GM19372 (cell line): Measurements from ENCODE around the gene MLF1.
"Not testable (repeated sequence)": the region's sequence is repeated elsewhere in the genome, so short reads cannot be mapped to it uniquely, and the experiment has no call there.

Experiments used
- ATAC-seq: cut with Tn5 transposase; IDR thresholded peaks from one replicate; pipeline ENCODE4 v1.9.1; 2021; ENCODE audit warnings: mild to moderate bottlenecking, low read depth, moderate library complexity; ENCODE audit not compliant: unreplicated experiment

The MLF1 gene, protein sequence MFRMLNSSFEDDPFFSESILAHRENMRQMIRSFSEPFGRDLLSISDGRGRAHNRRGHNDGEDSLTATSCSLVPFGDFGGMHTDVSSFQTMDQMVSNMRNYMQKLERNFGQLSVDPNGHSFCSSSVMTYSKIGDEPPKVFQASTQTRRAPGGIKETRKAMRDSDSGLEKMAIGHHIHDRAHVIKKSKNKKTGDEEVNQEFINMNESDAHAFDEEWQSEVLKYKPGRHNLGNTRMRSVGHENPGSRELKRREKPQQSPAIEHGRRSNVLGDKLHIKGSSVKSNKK

DNA sequence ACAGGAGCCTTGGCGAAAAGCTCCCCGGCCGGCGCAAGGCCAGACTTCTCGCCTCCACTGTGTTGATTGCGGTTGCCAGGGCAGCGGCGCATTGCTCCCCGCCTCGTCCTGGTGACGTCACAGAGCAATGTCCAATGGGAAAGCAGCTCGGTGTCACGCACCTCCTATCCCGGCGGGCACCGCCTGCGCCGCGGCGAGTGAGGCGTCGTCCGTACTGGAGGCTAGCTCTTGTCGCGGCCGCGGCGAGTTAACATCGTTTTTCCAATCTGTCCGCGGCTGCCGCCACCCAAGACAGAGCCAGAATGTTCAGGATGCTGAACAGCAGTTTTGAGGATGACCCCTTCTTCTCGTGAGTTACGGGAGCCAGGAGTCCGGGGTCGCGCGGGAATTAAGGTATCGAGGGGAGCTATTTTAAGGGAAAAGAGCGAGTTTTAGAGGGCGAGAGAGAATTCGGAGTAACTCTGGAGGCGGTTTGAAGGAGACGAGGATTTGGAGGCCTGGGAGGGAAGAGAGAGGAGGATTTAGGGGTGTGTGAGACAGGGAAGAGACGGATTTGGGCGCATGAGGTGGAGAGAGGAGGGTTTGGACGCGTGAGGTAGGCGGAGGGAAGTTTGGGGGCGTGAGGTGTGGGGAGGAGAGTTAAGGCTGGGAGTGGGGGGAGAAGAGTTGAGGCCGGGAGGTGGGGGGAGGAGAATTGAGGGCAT, at the start of gene MLF1:
Gene MLF1 (plus strand): TSS at position 196 of the 704 bp plus-strand sequence. CDS start 107 bp downstream, at position 303.
- peak; percentile 100 for ATAC-seq

DNA sequence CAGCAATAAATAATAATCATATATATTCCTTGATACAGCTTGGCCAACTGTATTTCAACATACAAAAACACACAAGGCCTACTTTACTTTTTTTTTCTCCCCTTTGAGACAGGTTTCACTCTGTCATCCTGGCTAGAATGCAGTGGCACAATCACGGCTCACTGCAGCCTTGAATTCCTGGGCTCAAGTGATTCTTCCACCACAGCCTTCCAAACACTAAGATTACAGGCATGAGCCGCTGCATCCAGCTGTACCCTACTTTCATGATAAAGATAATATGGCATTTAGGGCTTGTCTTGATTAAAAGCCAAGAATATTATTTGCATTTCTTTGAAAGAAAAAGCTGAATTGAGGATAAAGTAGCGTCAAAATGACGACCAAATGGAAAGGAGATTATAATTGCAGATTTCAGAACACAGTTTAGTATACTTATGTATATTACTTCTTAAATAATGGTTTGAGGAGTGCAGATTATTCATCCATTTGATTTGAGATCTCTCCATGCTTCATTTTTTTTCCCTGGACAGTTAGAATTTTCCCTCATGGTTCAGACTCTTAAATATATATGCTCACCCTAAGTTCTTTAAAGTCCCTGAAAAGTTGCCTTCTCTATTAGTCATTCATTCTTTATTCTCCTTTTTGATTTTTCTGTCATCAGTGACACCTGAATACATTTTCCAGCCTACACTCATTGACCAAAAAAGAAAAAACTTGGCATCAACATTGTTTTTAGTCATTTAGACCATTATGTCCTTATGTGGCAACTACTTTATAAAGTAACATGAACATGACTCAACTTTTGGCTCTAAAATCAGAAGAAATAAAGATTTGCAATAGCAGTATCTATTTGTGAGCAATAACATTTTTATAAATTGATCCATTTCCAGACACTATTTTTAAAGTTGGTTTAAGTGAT, 48.5 kb upstream of the MLF1 start:
- no peak for ATAC-seq

DNA sequence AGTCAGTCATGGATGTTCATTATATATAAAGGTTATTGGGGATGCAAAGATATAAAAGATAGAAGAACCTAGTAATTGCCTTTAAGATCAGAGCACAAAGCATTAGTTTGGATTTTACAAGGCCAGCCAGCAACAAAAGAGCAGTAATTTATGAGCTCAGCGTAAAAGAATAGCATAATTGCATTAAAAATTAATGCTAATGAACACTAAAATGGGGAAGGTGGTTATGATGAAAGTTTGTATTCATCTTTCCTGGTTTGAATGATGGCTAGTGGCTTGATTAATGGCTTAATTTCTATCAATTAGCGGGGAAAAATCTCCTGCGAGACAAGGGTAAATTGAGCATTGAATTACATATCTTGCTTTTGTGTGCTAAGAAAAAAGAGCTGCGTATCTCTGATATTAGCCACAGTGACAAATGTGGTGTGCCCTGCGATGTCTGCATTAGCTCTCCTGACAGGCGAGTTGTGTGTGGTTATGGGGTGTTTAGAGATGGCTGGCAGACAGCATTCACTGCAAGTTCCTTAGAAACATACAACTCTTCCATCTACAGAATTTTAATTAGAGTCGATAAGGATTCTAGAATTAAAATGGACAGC, 42.8 kb upstream of the MLF1 start:
- no peak for ATAC-seq

DNA sequence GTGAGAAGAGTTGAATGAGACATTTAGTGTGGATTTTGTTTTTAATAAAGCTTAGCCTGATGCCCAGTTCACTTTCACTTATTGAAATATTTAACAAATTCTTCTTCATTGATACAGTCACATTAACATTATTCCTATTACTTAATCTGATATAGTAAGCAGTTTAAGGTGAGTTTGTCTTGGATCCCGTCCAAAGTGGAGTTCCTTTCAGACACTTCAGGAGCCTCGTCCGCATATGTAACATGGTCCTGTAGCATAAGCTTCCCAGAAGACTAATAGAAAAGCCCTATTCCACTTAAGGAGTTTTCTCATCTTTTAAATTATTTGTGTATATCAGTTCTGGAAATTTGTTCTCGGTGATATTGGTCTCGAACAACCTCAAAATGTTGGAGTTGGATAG, 39.7 kb upstream of the MLF1 start:
- no peak for ATAC-seq

DNA sequence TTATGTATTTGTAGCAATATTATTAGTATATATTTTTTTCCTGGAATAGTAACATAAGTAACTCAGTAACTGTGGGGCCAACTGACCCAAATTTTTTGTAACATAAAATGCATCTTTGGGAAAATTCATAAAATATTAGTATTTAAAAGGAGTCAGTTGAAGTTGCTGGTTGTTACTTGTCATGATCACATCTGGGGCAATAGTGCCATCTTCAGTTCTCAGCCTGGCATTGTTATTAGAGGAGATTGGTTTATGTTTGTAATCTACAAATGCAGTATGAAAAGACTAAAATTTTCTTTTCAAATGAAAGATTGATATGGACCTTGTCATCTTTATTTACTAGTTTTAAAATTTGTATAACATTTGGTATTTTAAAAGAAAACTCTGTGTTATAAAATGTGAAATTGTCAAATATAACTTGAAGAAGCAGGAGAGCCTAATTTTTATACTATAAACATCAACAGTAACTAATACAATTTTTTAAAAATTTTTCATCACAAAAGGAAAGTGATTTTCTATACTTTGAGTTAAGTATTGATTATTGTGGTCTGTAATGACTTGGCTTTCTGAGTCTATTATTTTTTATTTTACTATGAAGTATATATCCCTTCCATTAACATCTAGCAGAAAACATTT, 38.8 kb upstream of the MLF1 start:
- ATAC-seq: no peak

DNA sequence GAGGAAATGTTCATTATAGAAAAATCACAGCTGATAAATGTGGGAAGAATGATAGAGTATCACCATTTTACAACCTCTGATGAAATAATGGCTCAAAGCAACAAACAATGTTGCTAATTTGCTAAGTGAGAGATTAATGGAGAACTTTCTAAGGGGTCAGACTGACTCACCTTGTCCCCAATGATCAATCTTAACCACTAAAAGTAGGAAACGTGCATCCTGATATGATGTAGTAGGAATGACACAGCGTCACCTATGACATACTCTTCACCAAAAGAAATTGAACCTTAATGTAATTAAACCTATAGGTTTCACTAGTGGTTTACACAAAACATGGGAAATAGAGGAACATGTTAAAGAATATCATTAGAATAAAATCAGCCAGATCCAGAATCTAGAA, 35.1 kb upstream of the MLF1 start:
- ATAC-seq: no peak

DNA sequence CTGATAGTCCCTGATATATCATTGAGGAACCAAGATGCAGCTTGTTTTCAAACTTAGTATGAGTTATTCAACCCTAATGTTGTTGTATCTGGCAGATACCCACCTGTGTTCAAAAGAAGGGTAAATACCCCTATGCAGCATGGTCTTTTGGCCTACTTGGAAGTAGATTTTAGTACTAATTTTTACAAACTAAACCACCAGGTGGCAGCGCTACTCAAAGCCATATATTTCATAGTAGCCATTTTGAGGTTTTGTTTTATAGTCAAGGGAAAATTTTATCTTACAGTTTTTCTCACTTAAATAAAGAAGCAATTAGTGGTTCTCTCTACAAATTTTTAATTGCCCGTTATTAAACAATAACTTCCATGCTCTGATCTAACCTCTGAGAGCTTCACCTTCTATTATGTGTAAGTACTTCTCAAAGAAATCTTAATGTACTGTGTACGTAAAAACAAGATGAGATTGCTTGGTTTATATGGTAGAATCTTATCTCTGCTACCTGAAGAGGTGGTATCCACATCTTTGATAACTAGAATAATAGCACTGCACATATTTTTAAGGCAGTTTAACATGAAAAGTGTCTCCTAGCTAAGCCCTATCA, 31.5 kb upstream of the MLF1 start:
- ATAC-seq: peak; percentile 74

DNA sequence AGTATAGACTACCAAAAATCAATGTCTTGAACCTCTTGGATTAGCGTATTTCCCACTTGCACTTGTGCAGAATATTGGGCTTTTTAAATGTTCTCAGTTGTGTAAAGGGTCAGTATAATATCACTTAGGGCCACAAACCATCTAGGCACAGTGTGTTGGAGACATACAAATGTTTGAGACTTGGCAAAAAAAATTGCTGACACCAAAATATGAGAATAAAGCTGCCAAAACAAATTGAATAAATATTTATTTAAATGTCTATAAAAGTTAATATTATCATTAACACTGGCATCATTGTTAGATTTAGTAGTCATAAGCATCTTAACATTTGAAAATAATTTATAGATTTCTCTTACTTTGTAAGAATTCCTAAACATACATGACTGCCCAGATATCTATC, 30.9 kb upstream of the MLF1 start:
- ATAC-seq: no peak

DNA sequence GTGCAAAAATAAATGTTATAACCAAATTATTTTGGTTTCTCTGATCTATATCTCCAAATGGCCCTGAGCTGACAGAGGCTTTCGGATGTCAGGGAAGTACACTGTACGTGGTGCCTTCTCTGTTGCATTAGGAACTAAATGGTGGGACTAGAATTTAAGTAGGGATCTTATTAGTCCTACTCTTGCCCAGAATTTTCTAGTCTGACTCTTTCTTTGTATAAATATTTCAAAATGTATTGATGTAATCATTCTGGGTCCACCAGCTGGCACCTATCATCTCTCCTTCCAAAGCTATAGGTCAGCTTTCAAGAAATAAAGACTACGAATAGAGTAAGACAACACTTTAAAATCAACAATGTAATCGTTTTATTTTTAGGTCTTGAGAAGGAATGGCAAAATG, 22.3 kb upstream of the MLF1 start:
- no peak for ATAC-seq

DNA sequence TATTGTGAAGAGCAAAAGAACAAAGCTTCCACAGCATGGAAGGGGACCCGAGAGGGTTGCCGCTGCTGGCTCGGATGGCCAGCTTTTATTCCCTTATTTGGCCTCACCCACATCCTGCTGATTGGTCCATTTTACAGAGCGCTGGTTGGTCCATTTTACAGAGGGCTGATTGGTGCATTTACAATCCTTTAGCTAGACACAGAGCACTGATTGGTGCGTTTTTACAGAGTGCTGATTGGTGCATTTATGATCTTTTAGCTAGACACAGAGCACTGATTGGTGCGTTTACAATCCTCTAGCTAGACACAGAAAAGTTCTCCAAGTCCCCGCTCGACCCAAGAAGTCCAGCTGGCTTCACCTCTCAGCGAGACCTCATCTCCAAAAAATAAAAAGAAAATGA, 21.1 kb upstream of the MLF1 start:
- ATAC-seq: not testable (repeated sequence)

DNA sequence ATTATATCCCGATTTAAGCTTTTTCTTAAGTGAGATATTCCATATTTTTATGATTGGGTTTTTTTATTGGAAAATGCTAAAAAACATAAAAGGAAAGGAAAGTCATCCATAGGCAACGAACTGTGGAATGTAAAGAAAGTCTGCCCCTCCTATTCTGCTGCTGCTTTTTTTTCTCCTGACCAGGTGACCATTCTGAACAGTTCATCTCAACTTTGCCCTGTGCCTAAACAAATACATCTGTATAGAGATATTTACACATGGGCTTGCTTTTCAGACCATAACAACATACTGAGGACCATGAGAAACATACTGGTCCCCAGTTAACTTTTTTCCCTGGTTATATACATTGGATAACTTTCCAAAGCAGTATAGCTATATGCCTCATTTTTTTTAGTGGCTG, 18.9 kb upstream of the MLF1 start:
- ATAC-seq: no peak

DNA sequence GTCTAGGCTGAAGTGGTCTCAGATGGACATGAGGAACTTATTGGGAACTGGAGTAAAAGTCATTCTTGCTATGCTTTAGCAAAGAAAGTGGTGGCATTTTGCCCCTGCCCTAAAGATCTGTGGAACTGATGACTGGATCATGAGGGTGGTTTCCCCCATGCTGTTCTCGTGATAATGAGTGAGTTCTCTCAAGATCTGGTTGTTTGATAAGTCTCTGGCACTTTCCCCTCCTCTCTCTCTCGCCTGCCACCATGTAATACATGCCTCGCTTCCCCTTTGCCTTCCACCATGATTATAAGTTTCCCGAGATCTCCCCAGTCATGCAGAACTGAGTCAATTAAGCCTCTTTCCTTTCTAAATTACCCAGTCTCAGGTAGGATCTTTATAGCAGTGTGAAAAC, 11.5 kb upstream of the MLF1 start:
- ATAC-seq: no peak

DNA sequence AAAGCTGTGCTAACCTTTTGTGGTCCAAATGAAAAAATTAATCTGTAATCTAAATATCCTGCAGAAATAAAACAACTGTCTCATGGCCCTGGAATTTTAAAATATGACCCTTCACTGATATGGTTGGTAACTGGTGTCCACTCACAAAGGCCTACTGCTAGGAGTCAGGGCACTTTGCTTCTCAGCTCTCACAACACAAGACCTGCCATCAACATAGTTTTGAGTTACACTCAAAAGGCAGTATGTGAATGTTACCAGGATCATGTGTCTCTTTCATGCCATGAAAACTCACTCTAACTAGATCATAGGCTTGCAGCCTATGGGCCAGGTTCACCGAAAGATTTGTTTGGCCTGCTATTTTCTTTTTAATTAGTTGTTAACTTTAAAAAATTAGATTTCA, 10.0 kb upstream of the MLF1 start:
- no peak for ATAC-seq

DNA sequence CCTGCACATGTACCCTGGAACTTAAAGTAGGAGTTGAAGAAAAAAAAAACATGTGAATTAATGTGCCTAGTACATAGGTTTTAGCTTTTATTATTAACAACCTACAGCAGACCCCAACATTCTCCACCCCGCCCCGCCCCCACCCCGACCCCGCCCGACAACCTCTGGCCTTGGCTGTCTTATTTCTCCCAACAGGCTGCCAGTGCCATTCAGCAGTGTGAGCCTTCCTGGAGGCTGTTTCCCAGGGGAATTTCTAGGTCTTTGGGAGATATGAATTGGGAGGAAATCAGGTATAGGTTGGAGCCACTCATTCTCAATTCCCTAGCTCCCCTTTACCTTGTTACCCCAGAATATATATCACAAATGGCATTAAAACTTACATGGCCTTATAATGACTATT, 8.3 kb upstream of the MLF1 start:
- no peak for ATAC-seq

DNA sequence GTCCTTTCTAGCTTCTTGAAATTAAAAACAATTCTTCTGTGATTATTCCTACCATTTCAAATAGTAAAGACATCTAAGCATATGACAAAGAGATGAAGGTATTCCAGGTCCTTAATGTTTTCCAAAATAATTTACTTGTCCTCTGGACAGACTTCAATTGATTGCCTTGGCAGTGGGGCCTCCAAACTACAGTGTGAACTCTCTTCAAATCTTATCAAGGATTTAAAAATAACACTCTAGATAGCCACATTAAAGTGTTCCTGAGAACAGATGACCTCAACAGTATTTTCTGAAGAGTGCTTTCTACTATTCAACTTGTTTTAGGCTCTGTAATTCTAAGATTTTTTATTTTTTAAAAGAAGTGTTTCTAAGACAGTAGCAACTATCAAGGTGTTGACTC, 7.9 kb upstream of the MLF1 start:
- ATAC-seq: no peak

DNA sequence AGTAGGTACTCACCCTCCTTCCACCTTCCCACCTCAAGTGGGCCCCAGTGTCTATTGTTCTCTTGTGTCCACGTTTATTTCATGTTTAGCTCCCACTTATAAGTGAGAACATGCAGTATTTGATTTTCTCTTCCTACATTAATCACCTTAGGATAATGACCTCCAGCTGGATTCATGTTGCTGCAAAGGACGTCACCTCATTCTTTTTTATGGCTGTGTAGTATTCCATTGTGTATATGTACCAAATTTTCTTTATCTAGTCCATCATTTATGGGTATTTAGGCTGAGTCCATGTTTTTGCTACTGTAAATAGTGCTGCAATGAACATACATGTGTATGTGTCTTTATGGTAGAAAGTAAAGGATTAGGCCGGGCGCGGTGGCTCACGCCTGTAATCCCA, 5.9 kb upstream of the MLF1 start:
- no peak for ATAC-seq

DNA sequence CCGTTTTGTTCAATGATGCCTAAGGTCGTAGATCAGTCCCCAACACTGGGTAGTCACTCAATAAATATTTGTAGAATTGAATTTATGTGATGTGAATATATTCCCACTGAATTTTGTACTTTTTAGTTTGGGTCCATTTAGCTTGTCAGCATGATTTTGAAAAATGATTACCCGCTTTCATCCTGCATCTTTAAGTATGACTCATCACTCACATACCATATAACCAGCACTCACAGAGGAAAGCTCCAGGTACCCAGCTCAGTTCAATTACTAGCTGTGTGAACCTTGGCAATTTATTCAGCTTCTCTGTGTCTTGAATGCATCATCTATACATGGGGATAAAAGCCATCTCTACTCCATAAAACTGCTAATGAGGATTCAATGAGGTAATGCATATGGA, 2.2 kb upstream of the MLF1 start:
- no peak for ATAC-seq

DNA sequence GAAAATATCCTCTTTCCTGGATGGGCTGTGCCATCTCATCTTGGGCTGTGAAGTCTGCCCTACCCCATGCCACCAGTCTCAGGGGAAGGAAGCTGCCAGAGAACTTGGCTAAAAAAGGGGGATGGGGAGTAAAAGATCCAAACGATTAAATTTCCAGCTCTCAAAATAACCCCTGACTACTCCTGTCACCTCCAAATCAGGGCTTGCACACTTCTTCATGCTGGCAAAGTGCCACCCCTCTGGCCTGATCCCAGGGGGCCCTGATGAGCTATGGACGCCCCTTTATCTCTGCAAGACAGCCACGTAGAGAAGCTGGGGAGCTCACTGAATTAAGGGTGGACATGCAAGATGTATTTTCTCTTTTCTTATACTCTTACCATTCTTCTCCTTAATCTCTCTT, 1.2 kb upstream of the MLF1 start:
- no peak for ATAC-seq

DNA sequence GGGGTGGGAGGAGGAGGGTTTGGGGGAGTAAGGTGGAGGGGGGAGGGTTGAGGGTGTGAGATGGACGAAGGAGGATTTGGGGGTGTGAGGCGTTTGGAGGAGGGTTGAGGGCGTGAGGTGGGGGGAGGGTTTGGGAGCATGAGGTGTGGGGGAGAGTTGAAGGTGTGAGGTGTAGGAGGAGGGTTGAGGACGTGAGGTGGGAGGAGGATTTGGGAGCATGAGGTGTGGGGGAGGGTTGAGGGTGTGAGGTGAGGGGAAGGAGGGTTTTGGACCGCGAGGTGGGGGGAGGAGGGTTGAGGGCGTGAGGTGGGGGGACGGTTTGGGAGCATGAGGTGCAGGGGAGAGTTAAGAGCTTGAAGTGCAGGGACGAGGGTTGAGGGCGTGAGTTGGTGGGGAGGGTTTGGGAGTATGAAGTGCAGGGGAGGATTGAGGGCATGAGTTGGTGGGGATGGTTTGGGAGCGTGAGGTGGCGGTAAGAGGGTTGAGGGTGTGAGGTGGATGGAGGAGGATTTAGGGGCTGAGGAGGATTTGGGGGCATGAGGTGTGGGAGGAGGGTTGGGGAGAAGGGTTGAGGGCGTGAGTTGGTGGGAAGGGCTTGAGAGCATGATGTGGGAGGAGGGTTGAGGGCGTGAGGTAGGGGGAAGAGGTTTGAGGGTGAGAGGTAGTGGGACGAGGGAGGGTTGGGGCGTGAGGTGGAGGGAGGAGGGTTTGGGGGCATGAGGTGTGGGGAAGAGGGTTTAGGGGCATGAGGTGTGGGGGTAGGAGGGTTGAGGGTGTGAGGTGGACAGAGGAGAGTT, 1.2 kb downstream of the MLF1 start:
- no peak for ATAC-seq

DNA sequence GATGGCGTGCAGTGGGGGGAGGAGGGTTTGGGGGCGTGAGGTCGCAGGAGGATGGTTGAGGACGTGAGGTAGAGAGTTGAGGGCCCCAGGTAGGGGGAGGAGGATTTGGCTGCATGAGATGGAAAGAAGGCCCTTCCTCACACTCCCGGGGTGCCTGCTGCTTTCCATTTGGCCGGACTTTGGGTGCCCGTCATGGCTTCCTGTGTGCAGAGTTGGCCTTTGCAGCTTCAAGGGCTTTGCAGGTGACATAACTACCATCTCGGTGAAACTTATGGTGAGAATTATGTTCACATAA, 1.7 kb downstream of the MLF1 start:
- ATAC-seq: no peak
